ENCODE data around the gene SLC44A5. TPM values are rescaled to one million over a fixed set of nuclear protein-coding genes. Genes with fewer than 3 reads are reported as not detected.
"Not testable (repeated sequence)": the region's sequence is repeated elsewhere in the genome, so short reads cannot be mapped to it uniquely, and the experiment has no call there.

Gene SLC44A5
- total RNA-seq, 3 donors from 2014 or later, result 0.16 to 3.6 (median 3.5) TPM

GRCh38 chr1:75198761-75199160 lies 412.2 kb downstream of the SLC44A5 start:
- no peak overlapping the region for H3K27ac ChIP-seq
- no peak for DNase-seq (ENCODE audit: low spot score in 2 of 2)
- TF ChIP-seq POLR2AphosphoS5 (IDR thresholded peaks at IDR 0.05) (no peak), CTCF (IDR thresholded peaks at IDR 0.05) (no peak), POLR2A (IDR thresholded peaks at IDR 0.05) (no peak)
- intact Hi-C loops (cut with DNase I; ENCODE audit: low total_unique reads), result no loop called here
- no peak overlapping the region for H3K4me3 ChIP-seq
- H3K9me3 ChIP-seq, result no peaks in the 10 kb centered on the region
- no peaks in the 10 kb centered on the region for H3K4me1 ChIP-seq
- H3K36me3 ChIP-seq, result no peaks in the 10 kb centered on the region
- H3K27me3 ChIP-seq, result peaks cover 0 to 26% of the 10 kb centered on the region in 2 donors

GRCh38 chr1:75198163-75198562 lies 412.8 kb downstream of the SLC44A5 start:
- no peak for DNase-seq (ENCODE audit: low spot score in 2 of 2)
- Histone ChIP-seq H3K27ac (no peak overlapping the region), H3K4me3 (no peak overlapping the region), H3K9me3 (no peaks in the 10 kb centered on the region), H3K4me1 (no peaks in the 10 kb centered on the region), H3K27me3 (peaks cover 0 to 26% of the 10 kb centered on the region in 2 donors), H3K36me3 (no peaks in the 10 kb centered on the region)
- TF ChIP-seq CTCF (IDR thresholded peaks at IDR 0.05), result no peak
- no peak for TF ChIP-seq POLR2AphosphoS5 (IDR thresholded peaks at IDR 0.05)
- no peak for TF ChIP-seq POLR2A (IDR thresholded peaks at IDR 0.05)
- intact Hi-C loops (cut with DNase I; ENCODE audit: low total_unique reads), result no loop called here

- Histone ChIP-seq H3K4me3 (no peak overlapping the region), H3K27me3 (peaks cover 0 to 5% of the 10 kb centered on the region in 2 donors), H3K36me3 (no peaks in the 10 kb centered on the region), H3K9me3 (no peaks in the 10 kb centered on the region), H3K27ac (no peak overlapping the region), H3K4me1 (no peaks in the 10 kb centered on the region)
- intact Hi-C loops (cut with DNase I; ENCODE audit: low total_unique reads), result no loop called here
- no peak for DNase-seq (ENCODE audit: low spot score in 2 of 2)
- no peak for TF ChIP-seq CTCF (IDR thresholded peaks at IDR 0.05)
- TF ChIP-seq POLR2AphosphoS5 (IDR thresholded peaks at IDR 0.05), result no peak
These were observed 422.0 kb downstream of the SLC44A5 start for GRCh38 chr1:75188892-75189291.

- H3K36me3 ChIP-seq; H3K27me3 ChIP-seq; intact Hi-C loops (cut with DNase I; ENCODE audit: low total_unique reads); H3K27ac ChIP-seq; DNase-seq (ENCODE audit: low spot score in 2 of 2); H3K4me1 ChIP-seq; H3K4me3 ChIP-seq; H3K9me3 ChIP-seq: not testable (repeated sequence)
These were observed 429.5 kb downstream of the SLC44A5 start for GRCh38 chr1:75181214-75181955.

- peaks cover 0 to 5% of the 10 kb centered on the region in 2 donors for H3K9me3 ChIP-seq
- no peaks in the 10 kb centered on the region for H3K4me1 ChIP-seq
- no peak for DNase-seq (ENCODE audit: low spot score in 2 of 2)
- no peaks in the 10 kb centered on the region for H3K36me3 ChIP-seq
- H3K27me3 ChIP-seq, result no peaks in the 10 kb centered on the region
- intact Hi-C loops (cut with DNase I; ENCODE audit: low total_unique reads), result no loop called here
- TF ChIP-seq POLR2A (IDR thresholded peaks at IDR 0.05), result no peak
- TF ChIP-seq CTCF (IDR thresholded peaks at IDR 0.05), result no peak
- no peak for TF ChIP-seq POLR2AphosphoS5 (IDR thresholded peaks at IDR 0.05)
- no peak overlapping the region for H3K4me3 ChIP-seq
- no peak overlapping the region for H3K27ac ChIP-seq
These were observed 436.7 kb downstream of the SLC44A5 start for GRCh38 chr1:75174031-75174760.

Data from breast epithelium (tissue), 4 donors.